Colonic mucosa (tissue), 4 donors: ENCODE results near the gene VSNL1. TPM values are rescaled to one million over a fixed set of nuclear protein-coding genes. Genes with fewer than 3 reads are reported as not detected.

Experiments used
- DNase-seq: peaks from one replicate; pipeline ENCODE4 v3.0.0-alpha.2; 2020
- H3K27ac ChIP-seq: fragments of 200-600 bp; one replicate; pipeline ENCODE4 v1.8.0; 2021
- H3K27me3 ChIP-seq: fragments of 200-600 bp; one replicate; pipeline ENCODE4 v1.8.0; 2021
- H3K36me3 ChIP-seq: fragments of 200-600 bp; one replicate; pipeline ENCODE4 v1.8.0; 2021
- H3K4me1 ChIP-seq: fragments of 200-600 bp; one replicate; pipeline ENCODE4 v1.8.0; 2021; ENCODE audit warnings: mild to moderate bottlenecking
- H3K4me3 ChIP-seq: fragments of 200-600 bp; one replicate; pipeline ENCODE4 v1.8.0; 2021
- H3K9ac ChIP-seq, 2 donors: one replicate each; pipeline ENCODE4 v1.7.0; 2013; ENCODE audit warnings: control low read depth in 2 of 2, low read depth in 2 of 2, low read length in 2 of 2
- H3K9me3 ChIP-seq: fragments of 200-600 bp; one replicate; pipeline ENCODE4 v1.8.0; 2021
- intact Hi-C: fragments of 100-400 bp; cut with DNase I; formaldehyde crosslinking; loops from one replicate; pipeline ENCODE4 v1.14.1; 2022
- total RNA-seq, 2 donors: library from RNA; stranded (reverse); fragmentation: NEBNext Ultra II Directional in 1 of 2; extraction: Animal tissue kit (Norgen Biotek cat#: 25700) in 1 of 2; gene quantifications; one replicate each; pipeline ENCODE4 v1.2.1, GENCODE V29; 2021
- TF ChIP-seq, protein P1 (sequence below): fragments of 200-600 bp; IDR thresholded peaks from one replicate; pipeline ENCODE4 v1.8.0; 2022; ENCODE audit warnings: antibody characterized with exemption, mild to moderate bottlenecking
- donor health status: healthy.
- donor health status: DM: no; HTN: no; CAD: no.
- donor health status: DM: no; HTN: no; CAD: no.

VSNL1 gene
- total RNA-seq, 2 donors from 2014 or later: 7.4 to 8.1 TPM

DNA sequence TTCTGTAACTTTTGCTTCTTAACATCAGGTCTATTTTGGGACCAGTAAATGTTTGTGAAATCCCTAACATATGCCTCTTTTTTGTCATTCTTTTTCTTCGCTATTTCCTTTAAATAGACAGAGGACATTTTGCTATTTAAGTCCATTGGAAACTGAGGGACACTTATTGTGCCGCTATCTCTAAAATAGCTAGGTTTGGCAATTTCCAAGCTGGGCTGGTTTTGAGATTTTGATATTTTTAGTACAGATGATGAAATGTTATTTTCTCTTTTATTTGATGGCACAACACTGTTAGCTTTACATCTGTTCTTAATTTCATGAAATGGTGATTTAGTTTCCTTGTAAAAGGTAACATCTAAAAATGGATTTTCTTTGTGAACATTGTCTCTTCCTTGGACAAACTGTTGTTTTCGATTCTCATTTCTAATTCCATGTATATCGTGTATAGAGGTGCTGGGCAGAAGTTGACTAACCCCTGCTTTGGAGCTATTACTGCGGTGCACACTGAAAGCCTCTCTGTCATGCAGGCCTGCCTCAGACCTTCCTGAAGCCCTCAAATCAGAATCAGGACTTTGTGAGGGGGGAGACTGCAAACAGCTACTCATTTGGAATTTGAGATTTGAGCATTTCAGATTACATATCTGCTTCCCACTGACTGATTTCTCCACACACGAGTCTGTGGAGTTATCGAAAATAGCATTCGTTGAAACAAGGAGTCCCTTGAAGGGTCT lies 22.9 kb upstream of the VSNL1 start:
- no peak for DNase-seq
- Histone ChIP-seq H3K9ac (peak overlapping the region; percentile 32 to 41), H3K4me3 (peak overlapping the region; percentile 46), H3K27ac (no peak overlapping the region), H3K27me3 (no peaks in the 10 kb centered on the region), H3K36me3 (no peaks in the 10 kb centered on the region), H3K9me3 (no peaks in the 10 kb centered on the region), H3K4me1 (no peaks in the 10 kb centered on the region)
- TF ChIP-seq, protein P1, sequence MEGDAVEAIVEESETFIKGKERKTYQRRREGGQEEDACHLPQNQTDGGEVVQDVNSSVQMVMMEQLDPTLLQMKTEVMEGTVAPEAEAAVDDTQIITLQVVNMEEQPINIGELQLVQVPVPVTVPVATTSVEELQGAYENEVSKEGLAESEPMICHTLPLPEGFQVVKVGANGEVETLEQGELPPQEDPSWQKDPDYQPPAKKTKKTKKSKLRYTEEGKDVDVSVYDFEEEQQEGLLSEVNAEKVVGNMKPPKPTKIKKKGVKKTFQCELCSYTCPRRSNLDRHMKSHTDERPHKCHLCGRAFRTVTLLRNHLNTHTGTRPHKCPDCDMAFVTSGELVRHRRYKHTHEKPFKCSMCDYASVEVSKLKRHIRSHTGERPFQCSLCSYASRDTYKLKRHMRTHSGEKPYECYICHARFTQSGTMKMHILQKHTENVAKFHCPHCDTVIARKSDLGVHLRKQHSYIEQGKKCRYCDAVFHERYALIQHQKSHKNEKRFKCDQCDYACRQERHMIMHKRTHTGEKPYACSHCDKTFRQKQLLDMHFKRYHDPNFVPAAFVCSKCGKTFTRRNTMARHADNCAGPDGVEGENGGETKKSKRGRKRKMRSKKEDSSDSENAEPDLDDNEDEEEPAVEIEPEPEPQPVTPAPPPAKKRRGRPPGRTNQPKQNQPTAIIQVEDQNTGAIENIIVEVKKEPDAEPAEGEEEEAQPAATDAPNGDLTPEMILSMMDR: no peak
- intact Hi-C loops: no loop called here

DNA sequence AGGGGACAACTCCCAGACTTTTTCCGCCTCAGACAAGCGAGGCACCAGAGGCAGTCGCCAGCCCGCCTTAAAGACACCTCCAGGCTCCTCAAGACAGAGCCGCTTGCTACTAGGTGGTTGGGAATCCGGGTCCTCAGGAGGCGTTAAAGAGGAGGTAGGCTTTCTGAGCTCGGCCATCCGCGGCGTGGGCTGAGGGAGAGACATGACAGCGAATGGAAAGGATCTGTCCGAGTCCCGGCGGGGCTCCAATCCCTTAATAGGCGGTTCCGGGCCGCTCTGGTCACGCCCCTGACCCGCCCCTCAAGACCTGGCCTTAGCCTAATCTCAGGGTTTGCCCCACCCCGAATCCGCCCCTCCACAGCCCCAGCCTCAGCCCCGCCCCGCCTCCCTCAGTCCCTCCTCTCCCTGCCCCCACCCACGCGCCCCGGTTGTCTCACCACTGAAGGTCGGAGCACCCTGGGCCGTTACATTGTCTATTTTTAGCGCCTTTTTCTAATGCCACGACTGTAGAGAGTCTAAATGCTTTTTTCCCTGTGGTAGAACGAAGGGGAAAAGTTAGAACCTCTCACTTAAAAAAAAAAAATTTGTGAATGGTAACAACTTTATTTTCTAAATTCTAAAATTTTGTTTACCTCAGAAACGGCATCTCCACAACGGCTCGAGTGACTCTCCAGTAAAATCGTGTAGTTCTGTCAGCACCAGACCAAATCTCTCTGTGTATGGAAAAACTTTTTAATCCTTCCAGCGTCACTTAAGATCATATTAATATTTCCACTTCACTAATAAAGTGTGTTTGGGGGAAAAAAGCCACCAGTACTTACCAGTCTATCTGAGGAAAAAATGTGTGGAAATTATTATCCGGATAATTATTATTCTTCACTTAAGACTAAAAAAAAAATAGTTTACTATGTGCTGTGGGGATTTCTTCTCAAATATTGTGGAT lies 22.0 kb upstream of the VSNL1 start, which contains the start of gene RAD51AP2:
Gene RAD51AP2 (minus strand): TSS at position 229 of the 943 bp plus-strand sequence. CDS start 25 bp downstream, at position 204.
- DNase-seq: peak; percentile 80
- H3K27me3 ChIP-seq: no peaks in the 10 kb centered on the region
- peak within 1 kb of the TSS; percentile 32 to 41 for H3K9ac ChIP-seq
- TF ChIP-seq, protein P1: no peak
- H3K4me1 ChIP-seq: no peaks in the 10 kb centered on the region
- peak within 1 kb of the TSS; percentile 46 for H3K4me3 ChIP-seq
- no peak within 1 kb of the TSS for H3K27ac ChIP-seq
- no peaks in the 10 kb centered on the region for H3K36me3 ChIP-seq
- intact Hi-C loops: no loop called here
- H3K9me3 ChIP-seq: no peaks in the 10 kb centered on the region

DNA sequence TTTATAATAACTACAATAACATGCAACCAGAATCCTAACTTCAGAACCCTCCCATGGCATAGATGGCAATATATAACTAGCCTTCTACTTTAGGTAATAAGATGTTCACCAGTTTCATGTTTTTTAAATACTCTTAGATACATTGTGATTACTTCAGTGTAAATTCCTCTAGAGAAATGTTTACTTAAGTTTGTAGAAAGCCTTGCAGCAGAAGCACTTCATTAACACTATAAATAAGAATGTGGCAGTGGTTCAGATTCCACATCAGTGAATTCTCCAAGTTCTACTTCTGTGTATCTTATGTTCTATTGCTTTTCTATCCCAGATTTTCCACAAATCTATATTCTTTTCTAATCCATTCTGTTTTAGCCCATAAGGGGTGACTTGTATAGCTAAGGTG lies 21.0 kb upstream of the VSNL1 start:
- TF ChIP-seq, protein P1: no peak
- intact Hi-C loops: no loop called here
- no peaks in the 10 kb centered on the region for H3K9me3 ChIP-seq
- no peaks in the 10 kb centered on the region for H3K36me3 ChIP-seq
- H3K4me3 ChIP-seq: no peak overlapping the region
- H3K27me3 ChIP-seq: no peaks in the 10 kb centered on the region
- no peak overlapping the region for H3K27ac ChIP-seq
- H3K4me1 ChIP-seq: no peaks in the 10 kb centered on the region
- no peak for DNase-seq
- no peak overlapping the region for H3K9ac ChIP-seq

DNA sequence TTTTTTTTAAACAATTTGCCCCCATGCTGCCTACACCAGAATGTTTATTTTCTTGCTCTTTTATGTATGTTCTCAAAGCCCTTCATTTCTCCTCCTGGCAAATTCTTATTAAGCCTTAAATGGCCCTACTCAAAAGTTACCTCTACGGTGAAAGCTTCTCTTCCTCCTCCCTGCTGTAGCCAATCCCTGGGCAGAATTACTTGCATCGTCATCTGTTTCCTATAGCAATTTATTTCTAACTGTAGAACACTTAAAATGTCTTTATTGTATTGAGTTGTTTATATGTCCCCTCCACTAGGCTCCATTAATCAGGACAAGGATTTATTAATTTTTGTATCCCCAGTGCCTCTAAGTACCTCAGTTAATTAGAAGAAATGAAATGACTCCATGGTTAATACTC lies 19.7 kb upstream of the VSNL1 start:
- no peaks in the 10 kb centered on the region for H3K27me3 ChIP-seq
- TF ChIP-seq, protein P1: no peak
- H3K36me3 ChIP-seq: no peaks in the 10 kb centered on the region
- H3K4me3 ChIP-seq: no peak overlapping the region
- no peak for DNase-seq
- intact Hi-C loops: no loop called here
- no peak overlapping the region for H3K9ac ChIP-seq
- H3K4me1 ChIP-seq: no peaks in the 10 kb centered on the region
- no peaks in the 10 kb centered on the region for H3K9me3 ChIP-seq
- no peak overlapping the region for H3K27ac ChIP-seq

DNA sequence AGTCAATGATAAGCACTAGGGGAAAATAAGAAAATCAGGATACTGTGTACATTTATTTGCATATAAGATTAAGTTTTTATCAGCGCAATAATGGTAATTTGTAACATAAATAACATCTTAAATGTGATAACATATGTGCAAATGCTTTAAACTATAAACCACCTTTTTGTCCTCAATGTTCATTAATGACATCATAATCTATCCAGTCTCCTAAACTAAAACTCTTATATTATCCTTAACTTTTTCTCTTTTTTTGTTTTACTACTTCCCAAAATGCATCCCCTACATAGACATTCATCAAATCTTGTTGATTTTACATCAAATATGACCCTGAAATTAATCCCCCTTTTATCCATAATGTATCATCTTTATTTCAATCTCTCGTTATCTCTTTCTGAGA lies 18.9 kb upstream of the VSNL1 start:
- intact Hi-C loops: no loop called here
- DNase-seq: no peak
- no peaks in the 10 kb centered on the region for H3K4me1 ChIP-seq
- no peaks in the 10 kb centered on the region for H3K36me3 ChIP-seq
- no peak overlapping the region for H3K4me3 ChIP-seq
- TF ChIP-seq, protein P1: no peak
- no peaks in the 10 kb centered on the region for H3K27me3 ChIP-seq
- no peaks in the 10 kb centered on the region for H3K9me3 ChIP-seq
- H3K9ac ChIP-seq: no peak overlapping the region
- no peak overlapping the region for H3K27ac ChIP-seq
